ENCODE data around the gene FLRT1.

FLRT1 gene

DNA sequence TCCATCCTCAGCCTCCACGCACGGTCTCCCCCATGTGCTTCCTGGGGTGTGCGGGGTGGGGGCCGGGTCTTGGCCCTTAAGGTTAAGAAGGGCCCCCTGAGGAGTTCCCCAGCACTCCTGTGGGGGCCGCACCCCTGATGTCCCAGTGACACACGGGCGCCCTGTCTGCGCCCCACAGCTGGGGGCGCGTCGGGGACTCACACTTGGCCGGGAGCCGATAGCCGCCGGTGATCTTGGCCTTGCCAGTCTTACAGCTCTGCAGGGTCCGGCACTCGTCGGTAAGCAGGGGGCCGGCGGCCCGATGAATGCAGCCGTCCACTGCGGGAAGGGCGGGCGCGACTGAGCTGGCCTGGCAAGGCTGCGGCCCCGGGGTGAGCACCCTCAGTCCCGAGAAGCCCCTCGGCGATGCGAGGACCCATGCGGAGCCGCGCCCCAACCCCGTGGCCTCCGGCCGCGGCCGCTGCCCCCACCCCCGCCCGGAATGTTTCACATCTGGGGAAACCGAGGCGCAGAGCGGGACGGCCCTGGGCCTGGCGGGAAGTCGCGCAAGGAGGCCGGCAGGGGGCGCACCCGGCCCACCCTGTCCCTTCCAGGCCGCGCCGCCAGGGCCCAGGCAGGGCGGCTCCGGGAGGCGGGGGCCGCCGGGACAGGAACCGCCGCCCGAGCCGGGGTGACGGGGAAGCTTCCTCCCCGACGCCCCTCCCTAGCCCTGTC, 35.5 kb upstream of the FLRT1 start:
- Mint-ChIP-seq H3K27ac (no peak overlapping the region), H3K9me3 (no peaks in the 10 kb centered on the region), H3K4me1 (peaks cover 5% of the 10 kb centered on the region), H3K4me3 (no peak overlapping the region), H3K27me3 (peaks cover 40% of the 10 kb centered on the region), H3K36me3 (peaks cover 19% of the 10 kb centered on the region)
- CTCF ChIA-PET: interaction anchor here (0.7 to 4.9 kb wide), 21 partner anchors 10 to 304 kb away, joined by 3 to 111 read pairs (median 4); partner anchors contain the start of gene ZFTA
- DNase-seq: peak; percentile 79

DNA sequence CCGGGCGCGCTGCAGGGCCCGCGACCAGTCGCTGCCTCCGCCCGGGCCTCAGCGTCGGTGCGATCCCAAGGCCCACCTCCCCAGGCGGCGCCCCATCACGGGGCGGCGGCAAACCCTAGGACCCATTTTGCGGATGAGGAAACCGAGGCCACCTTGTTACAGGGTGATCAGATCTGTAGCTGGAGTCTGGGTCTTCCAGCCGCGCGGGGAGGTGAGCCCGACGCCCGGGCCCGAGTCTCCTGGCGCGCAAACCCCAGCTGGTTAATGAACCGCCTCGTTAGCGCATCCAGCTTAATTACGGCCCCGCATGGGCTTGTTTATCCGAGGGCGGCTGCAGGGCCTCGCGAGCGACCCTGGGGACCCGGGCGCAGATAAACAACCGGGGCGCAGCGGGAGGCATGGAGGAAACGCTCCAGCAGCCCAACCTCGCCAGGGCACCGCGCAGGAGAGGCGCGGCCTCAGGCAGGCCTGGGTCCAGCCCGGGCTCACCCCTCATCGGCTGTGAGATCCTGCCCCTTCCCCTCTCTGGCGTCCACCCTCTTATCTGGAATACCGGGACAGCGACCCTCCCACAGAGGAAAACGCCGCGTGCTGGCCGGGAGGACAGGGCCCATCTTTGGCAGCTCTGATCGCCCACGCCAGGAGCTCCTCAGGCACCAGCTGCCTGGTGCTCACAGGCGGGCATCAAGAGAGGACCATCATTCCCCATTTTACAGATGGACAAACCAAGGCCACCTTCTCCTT, 34.8 kb upstream of the FLRT1 start:
- DNase-seq: no peak
- CTCF ChIA-PET: interaction anchor here (0.6 to 4.9 kb wide), 20 partner anchors 11 to 303 kb away, joined by 3 to 111 read pairs (median 4); partner anchors contain the start of gene ZFTA
- H3K27me3 Mint-ChIP-seq: peaks cover 47% of the 10 kb centered on the region
- H3K27ac Mint-ChIP-seq: no peak overlapping the region
- H3K4me1 Mint-ChIP-seq: peaks cover 5% of the 10 kb centered on the region
- H3K4me3 Mint-ChIP-seq: peak overlapping the region; percentile 30
- no peaks in the 10 kb centered on the region for H3K9me3 Mint-ChIP-seq
- peaks cover 17% of the 10 kb centered on the region for H3K36me3 Mint-ChIP-seq

DNA sequence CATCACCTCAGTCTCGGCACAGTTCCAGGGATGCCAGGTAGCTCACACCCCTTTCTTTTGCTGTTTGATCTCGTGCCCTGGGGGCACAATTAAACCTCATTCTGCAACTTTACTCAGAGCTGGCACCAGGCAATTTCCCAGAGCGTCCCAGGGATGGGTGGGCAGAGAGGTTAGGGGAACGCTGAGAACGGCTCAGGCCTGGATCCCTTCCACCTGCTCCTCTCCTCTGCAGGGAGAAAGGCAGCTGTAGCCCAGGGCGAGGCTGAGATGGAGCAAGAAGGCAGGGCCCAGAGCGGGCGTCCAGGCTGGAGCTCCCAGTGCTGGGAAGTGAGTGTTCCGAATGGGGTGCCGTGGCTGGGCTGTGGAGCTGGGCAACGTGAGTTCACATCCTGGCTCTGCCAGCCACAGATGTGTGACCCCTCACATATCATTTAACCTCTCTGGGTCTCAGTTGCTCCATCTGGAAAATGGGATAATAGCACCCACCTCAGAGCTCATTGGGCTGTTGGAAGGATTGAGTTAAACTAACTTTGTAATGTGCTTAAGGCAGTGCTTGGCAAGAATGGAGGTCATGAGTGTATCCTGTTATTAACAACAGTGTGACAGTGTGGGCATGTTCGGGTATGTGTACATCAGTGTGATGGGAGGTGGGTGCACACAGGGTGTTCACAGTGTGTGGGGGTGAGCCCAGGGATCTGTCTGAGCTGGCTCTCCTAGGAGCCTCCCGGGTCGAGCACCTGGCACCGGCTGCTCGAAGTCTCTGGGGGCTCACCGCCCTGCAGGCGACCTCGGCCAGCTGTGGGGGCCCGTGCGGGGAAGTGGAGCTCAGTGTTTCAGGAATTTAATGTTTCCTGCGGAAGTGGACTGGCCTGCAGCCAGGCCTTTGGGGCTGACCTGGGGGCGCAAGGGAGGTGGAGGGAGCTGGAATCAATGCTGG, 34.0 kb upstream of the FLRT1 start:
- Mint-ChIP-seq H3K4me1 (peaks cover 5% of the 10 kb centered on the region), H3K36me3 (peaks cover 14% of the 10 kb centered on the region), H3K27ac (peak overlapping the region; percentile 21), H3K27me3 (peaks cover 56% of the 10 kb centered on the region), H3K4me3 (peak overlapping the region; percentile 30), H3K9me3 (no peaks in the 10 kb centered on the region)
- DNase-seq: no peak
- CTCF ChIA-PET: interaction anchor here (0.6 to 4.9 kb wide), 10 partner anchors 14 to 299 kb away, joined by 3 to 111 read pairs (median 4); no protein-coding TSS in a partner anchor

DNA sequence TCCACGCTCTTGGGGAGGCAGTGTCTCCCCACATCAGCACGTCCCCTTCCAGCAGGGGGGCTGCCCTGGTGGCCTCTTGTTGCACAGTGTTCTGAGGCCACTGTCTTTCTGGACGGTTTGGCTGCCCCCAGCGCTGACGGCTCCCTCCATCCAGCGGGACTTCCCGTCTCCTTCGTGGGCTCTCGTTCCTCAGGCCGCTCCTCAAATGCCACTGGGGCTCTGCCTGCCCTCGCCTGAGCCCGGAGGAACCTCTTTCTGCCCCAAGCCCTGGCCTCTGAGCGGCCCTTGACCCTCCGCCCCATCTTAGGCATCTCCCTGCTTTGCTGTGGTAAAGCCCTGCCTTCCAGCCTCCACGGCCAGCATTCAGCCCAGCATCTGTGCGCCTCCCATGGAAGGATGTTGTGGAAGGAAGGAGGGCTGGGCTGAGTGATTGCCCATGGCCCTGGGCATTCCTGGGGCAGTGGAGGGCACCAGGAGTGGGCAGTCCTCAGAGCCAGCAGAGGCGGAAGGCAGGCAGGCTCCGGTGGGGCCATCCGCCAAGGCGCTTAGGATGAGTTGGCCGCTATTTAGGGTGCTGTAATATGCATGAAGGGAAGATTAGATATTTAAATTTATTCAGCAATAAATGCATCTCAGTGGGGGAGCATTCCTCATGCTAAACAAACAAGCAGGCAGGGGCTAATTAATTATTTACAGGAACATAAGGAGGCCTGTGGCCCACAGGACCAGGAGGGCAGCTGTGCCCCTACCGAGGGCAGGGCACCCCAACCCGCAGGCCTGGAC, 31.7 kb upstream of the FLRT1 start:
- CTCF ChIA-PET: interaction anchor here (4.9 kb wide), 1 partner anchor 145 kb away, joined by 111 read pairs; no protein-coding TSS in a partner anchor
- Mint-ChIP-seq H3K36me3 (no peaks in the 10 kb centered on the region), H3K9me3 (no peaks in the 10 kb centered on the region), H3K4me1 (peaks cover 16% of the 10 kb centered on the region), H3K27ac (no peak overlapping the region), H3K27me3 (peaks cover 78% of the 10 kb centered on the region), H3K4me3 (no peak overlapping the region)
- DNase-seq: no peak

DNA sequence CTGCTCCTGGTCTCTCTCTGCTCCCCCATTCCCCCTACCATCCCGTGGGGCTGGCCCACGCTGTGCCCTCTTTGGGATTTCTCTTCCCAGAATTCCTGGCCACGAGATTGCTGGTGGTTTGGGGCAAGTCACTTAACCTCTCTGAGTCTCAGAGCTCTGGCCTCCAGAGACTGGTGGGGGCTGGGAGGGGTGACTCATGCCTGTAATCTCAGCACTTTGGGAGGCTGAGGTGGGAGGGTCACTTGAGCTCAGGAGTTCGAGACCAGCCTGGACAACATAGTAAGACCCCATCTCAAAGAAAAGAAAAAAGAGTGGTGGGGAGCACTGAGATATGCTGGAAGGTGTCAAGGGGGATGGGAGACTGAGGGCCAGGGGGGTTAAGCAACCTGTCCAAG, 31.1 kb upstream of the FLRT1 start:
- H3K4me1 Mint-ChIP-seq: peaks cover 16% of the 10 kb centered on the region
- CTCF ChIA-PET: no interaction called here
- peaks cover 84% of the 10 kb centered on the region for H3K27me3 Mint-ChIP-seq
- no peak overlapping the region for H3K4me3 Mint-ChIP-seq
- no peak overlapping the region for H3K27ac Mint-ChIP-seq
- no peak for DNase-seq
- no peaks in the 10 kb centered on the region for H3K9me3 Mint-ChIP-seq
- H3K36me3 Mint-ChIP-seq: no peaks in the 10 kb centered on the region

DNA sequence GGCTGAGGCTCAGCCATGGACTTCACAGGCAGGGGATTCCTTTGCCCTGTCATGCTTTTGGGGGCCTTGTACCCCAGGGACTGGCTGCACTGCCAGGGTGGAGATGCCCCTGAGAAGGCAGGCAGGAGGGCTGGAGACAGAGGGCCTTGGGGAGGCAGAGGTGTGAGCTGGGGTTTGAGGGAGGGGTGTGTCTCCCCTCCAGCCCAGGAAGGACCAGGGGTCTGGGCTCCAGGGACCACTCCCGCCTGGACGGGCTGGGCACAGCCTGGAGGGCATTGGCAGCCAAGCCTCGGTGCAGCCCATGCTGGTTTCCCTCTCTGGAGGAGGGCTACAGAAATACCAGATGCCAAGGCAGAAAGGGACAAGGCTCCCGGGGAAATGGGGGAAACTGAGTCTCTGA, 30.0 kb upstream of the FLRT1 start:
- no peaks in the 10 kb centered on the region for H3K36me3 Mint-ChIP-seq
- CTCF ChIA-PET: no interaction called here
- H3K9me3 Mint-ChIP-seq: peaks cover 7% of the 10 kb centered on the region
- peaks cover 13% of the 10 kb centered on the region for H3K4me1 Mint-ChIP-seq
- no peak overlapping the region for H3K27ac Mint-ChIP-seq
- H3K27me3 Mint-ChIP-seq: peaks cover 90% of the 10 kb centered on the region
- no peak overlapping the region for H3K4me3 Mint-ChIP-seq
- DNase-seq: no peak

DNA sequence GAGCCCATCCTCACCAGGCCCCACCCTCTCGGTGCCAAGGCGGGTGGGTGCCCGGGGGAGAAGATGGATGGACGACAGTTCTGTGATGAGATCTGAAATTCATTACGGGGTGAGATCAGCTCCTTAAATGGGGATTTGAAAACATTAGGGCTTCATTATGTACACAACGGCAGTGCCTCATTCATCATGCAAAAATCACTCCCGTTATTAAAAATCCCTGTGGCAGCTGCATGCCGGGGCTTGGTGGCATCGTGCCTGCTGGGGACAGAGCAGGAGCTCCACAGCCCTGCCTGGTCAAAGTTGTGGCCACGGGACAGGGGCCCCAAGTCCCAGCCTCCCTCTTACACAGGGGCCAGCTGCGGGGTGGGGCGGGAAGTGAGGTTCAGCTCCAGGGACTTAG, 29.3 kb upstream of the FLRT1 start:
- CTCF ChIA-PET: no interaction called here
- Mint-ChIP-seq H3K4me3 (no peak overlapping the region), H3K36me3 (no peaks in the 10 kb centered on the region), H3K4me1 (peaks cover 13% of the 10 kb centered on the region), H3K9me3 (peaks cover 14% of the 10 kb centered on the region), H3K27me3 (peaks cover 84% of the 10 kb centered on the region), H3K27ac (no peak overlapping the region)
- no peak for DNase-seq

DNA sequence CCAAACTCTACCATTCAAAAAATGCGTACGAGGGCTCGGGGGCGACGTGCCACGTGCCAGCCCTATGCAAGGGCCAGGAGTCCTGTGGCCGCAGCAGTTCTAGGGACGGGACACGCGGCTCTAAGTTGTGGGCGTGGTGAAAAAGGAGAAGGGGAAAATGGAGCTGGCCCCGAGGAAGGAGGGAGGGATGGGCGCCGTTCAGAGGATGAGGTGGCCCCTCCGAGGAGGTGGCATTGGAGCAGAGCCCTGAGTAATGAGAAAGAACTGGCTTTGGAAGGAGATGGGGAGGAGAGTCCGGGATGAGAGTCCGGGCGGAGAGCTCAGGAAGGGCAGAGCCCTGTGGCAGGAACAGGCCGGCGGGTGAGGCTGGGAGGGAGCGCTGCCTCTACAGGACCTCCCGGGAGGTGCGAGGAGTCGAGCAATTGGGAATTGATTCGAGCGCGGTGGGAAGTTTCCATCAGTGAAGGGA, 28.5 kb upstream of the FLRT1 start:
- Mint-ChIP-seq H3K27me3 (peaks cover 77% of the 10 kb centered on the region), H3K4me3 (no peak overlapping the region), H3K36me3 (no peaks in the 10 kb centered on the region), H3K9me3 (peaks cover 18% of the 10 kb centered on the region), H3K4me1 (peaks cover 13% of the 10 kb centered on the region), H3K27ac (peak overlapping the region; percentile 76)
- CTCF ChIA-PET: interaction anchor here (1.1 kb wide), 1 partner anchor 144 kb away, joined by 3 read pairs; no protein-coding TSS in a partner anchor
- no peak for DNase-seq

DNA sequence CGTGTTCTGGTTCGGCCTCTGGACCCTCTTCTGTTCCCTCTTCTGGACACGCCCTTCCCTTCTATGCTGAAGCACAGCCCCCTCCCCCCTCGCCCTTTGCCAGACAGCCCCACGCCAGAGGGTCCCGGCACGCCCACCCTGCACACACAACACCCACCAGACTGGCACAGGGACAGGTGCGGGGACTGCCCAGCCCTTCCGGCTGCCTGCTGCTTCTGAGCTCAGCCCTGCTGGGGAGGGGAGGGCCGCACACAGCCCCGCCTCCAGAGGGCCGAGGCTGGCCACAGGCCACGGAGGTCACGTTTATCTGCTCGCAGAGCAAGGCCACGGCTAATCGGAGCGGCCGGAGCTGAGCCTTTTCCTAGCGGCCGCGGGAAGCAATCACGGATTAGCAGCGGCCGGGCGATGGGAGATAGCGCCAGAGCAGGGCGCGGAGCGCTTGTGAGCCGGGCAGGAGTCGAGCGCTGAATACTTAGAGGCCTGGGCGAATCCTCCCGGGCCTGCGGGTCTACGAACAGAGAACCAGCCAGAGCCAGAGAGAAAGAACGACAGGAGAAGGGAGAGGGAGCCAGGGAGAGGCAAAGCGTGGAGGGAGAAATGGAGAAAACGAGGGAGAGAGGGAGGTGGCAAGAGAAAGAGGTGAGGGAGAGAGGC, 28.0 kb upstream of the FLRT1 start:
- H3K27ac Mint-ChIP-seq: no peak overlapping the region
- H3K36me3 Mint-ChIP-seq: no peaks in the 10 kb centered on the region
- no peak overlapping the region for H3K4me3 Mint-ChIP-seq
- peaks cover 13% of the 10 kb centered on the region for H3K4me1 Mint-ChIP-seq
- no peak for DNase-seq
- peaks cover 18% of the 10 kb centered on the region for H3K9me3 Mint-ChIP-seq
- peaks cover 71% of the 10 kb centered on the region for H3K27me3 Mint-ChIP-seq
- CTCF ChIA-PET: interaction anchor here (1.1 kb wide), 1 partner anchor 144 kb away, joined by 3 read pairs; no protein-coding TSS in a partner anchor

DNA sequence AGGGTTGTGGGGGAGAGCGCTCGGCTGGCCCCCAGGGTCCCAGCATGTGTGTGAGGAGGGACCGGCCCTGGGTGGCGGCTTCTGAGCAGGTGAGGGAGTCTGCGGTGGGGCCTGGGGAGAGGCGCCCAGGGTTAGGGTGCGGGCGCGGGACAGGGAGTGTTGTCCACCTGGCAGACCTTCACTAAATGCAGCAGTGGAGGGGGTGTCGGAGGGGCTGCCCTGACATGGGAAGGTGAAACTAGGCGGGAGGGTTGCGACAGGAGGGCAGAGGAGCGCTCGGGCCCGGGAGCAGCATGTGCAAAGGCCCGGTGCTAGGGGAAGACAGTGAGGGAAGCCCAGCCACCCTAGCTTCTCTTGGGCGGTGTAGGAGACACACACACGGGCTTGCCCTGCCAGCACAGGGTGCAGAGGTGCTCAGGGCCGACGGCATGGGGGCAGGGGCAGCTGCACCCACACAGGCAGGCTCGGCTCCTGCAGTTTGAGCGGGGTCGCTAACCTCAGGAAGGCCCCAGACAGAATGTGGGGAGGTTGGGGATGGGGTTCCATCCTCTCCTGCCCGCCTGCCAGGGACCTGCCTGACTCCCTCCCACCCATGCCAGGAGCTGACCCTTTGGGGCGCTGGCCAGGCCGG, 27.3 kb upstream of the FLRT1 start:
- Mint-ChIP-seq H3K4me1 (peaks cover 13% of the 10 kb centered on the region), H3K27me3 (peaks cover 66% of the 10 kb centered on the region), H3K36me3 (no peaks in the 10 kb centered on the region), H3K9me3 (peaks cover 18% of the 10 kb centered on the region), H3K4me3 (no peak overlapping the region), H3K27ac (no peak overlapping the region)
- DNase-seq: no peak
- CTCF ChIA-PET: no interaction called here

DNA sequence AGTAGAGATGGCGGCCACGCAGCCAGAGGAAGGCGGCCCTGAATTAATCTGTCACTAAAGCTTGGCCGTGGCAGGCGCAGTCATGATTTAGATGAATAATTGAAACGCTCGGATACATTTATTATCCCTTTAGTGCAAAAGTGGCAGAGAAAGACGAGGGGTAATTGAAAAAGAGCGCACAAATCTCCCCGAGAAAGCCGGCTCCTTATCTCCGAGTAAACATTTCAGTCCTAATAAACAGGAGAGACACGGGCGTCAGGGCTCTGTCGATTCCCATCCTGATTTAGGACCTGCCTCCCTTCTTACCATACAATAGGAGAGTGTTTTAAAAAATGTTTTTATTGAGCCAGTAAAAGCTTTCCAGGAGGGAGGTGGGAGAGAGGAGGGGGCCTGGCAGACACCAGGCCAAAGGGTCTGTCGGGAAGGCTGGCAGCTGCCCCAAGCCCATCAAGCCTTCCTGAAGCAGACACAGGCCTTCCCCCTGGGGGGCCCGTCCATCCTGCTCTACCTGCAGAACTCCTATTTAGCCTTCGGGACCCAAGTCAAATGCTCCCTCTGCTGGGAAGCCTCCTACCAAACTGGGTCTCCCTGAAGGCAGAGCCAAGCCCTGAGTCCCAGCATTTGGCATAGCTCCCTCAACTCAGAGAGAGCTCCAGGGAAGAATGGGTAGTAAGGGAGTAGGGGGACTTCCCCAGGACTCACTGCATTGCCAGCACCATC, 26.7 kb upstream of the FLRT1 start:
- Mint-ChIP-seq H3K9me3 (peaks cover 18% of the 10 kb centered on the region), H3K27me3 (peaks cover 62% of the 10 kb centered on the region), H3K27ac (no peak overlapping the region), H3K4me3 (no peak overlapping the region), H3K36me3 (no peaks in the 10 kb centered on the region), H3K4me1 (peaks cover 13% of the 10 kb centered on the region)
- CTCF ChIA-PET: no interaction called here
- no peak for DNase-seq

DNA sequence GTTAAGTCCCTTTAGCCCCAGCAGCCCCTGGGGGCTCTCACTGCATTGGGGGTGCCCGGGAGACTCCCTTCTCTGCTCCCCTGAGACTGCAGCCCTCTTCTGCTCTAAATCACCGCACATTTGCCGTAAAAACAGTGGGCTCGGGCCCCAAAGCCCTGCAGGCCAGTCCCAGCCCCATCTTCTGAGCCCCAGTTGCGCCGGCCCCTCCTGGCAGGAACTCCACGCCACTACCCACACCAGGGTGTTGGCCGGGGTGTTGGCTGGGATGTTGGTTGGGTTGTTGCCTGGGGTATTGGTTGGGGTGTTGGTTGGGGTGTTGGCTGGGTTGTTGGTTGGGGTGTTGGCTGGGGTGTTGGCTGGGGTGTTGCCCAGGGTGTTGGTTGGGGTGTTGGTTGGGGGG, 26.0 kb upstream of the FLRT1 start:
- peaks cover 13% of the 10 kb centered on the region for H3K4me1 Mint-ChIP-seq
- H3K27ac Mint-ChIP-seq: no peak overlapping the region
- H3K27me3 Mint-ChIP-seq: peaks cover 59% of the 10 kb centered on the region
- CTCF ChIA-PET: no interaction called here
- no peaks in the 10 kb centered on the region for H3K36me3 Mint-ChIP-seq
- no peak overlapping the region for H3K4me3 Mint-ChIP-seq
- peaks cover 18% of the 10 kb centered on the region for H3K9me3 Mint-ChIP-seq
- no peak for DNase-seq
